Astrocyte of the hippocampus (primary cell): ENCODE data around the gene CUL1.

ENCODE experiments used
- DNase-seq: peaks from one replicate; pipeline ENCODE4 v3.0.0; 2011; ENCODE audit warnings: low read depth, low spot score

The CUL1 gene

DNA sequence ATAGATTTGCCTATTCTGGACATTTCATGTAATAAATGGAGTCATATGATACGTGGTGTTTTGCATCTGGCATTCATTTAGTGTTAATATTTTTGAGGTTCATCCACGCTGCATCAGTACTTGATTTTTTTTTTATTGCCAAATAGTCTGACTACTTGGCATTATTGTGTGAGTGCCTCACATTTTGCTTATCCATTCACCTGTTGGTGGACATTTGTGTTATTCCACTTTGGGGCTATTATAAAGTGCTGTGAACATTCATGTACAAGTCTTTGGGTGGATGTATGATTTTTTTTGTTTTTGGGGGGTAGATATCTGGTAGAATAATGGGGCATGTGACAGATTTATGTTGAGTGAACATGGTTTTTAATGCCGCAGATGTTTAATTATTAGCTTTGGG lies 19.7 kb downstream of the CUL1 start:
- no peak for DNase-seq

DNA sequence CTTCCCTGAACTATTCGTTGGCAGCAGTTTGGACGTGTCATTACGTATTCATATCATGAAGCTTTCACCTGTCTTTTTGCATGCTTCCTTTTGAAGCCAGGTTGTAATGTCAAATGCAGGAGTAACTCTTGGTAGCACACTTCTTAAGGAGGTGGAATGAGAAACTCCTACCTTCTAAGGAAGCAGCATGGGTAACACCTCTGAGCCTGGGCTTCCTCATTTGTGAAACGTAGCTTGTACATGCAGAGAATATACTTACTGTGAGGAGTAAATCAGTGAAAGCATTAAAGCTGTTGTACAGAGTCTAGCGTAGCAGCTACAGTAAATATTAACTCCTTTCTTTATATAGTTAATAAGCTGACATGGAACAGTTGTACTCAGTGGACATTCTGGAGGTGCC lies 21.1 kb downstream of the CUL1 start:
- no peak for DNase-seq

DNA sequence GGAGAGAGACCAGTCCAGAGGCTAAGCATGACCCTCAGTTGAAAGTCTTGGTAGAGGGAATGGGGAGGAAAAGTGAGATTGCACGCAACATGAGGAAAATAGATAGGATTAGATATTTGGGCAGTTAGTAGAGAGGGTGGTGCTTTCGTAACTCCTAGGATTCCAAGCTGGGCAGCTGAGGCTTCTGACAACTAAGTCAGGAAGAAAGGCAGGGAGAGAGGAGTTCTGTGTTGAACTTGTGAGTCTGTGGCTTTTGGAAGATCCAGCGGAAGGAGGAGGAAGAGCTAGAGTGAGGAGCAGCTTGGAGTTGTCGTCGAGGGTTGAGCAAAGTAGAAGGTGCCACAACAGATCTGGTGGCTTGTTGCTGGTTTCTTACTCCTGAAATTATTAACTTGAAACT lies 21.8 kb downstream of the CUL1 start:
- DNase-seq: no peak

DNA sequence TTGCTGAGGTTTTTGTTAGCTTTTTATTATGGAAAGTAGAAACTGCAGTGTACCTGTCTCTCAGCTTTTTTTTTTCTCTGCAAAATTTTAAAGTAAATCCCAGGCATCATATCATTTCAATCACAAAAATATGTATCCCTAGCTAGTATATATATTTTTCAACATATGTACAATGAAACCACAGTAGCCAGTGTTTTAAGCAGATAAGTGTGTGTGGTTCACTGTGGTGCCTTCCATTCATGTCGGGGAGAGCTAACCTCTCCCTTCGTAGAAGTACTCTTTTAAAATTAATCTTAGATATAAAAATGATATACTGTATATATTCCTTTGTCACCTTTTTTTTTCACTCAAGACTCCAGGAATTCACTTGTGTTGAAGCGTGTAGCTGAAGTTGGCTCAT lies 22.7 kb downstream of the CUL1 start:
- no peak for DNase-seq

DNA sequence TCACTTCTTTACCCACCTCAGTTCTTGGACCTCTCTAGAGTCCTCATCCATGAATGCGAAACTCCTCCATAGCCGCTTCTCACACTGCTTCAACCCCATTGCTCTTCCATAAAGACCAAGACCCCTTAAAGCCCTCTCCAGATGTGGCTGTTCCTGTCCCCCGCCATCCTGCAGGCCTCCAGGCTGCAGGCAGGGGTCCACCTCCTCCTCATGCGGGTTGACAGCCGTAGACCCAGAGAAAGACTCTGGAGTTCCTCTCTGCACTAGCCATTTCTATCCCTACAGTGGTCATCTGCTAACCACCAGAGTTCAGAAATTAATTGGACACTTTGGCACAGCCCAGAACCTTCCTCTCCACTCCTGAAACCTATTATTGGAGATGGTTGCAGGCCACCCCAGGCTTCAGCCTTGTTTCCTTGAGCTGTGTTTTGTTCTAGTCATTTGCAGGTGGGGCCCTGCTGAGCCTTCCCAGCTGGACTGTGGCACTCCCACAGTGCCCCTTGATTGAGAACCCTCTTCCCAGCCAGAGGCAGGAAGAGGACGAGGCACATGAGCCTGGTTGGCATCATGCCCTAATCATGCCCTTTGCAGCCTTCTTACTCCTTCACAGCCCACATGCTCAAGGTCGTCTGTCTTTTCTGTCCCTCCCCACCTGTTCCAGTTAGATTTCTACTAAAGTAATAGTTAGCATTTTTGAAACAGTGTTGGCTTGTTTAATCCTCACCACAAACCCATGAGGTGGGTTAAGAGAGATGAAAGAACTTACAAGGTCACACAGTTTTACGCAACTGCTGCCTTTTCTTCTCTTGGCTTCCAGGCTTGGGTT lies 23.9 kb downstream of the CUL1 start:
- no peak for DNase-seq

DNA sequence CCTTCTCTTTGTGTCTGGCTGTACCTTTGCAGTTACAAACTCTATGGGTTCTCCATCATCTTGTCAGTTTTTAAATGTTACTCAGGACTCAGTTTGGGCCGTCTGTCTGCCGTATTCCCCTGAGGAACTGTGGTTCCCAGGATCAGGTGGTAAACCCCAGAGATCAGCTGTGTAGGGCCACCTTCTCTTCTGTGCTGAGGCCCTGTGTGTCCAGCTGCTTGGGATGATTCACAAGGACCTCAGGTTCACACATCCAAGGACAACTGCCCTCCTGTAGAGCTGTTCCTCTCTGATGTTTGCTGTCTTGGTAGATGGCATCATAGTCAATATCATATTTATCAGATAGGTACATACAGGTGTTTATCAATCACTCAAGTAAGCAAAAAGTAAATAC lies 24.5 kb downstream of the CUL1 start:
- DNase-seq: no peak

DNA sequence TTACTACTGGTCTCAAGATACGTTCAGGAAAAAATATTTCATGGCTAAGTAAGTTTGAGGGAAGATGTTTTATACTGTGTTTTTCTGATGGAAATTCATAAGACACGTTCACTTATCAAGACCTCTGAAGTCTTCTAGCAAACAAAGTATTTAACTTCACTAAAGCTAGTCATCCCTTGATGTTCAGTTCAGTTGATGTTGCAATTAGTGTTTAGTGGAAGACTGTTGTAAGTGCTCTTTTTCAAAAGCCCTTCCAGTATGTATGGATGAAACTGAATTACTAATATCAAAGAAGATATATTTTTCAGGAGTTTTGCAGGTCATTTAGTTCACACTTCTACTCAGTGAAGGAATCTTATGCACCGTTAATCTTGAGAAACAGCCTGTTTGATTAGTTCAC lies 25.1 kb downstream of the CUL1 start:
- no peak for DNase-seq

DNA sequence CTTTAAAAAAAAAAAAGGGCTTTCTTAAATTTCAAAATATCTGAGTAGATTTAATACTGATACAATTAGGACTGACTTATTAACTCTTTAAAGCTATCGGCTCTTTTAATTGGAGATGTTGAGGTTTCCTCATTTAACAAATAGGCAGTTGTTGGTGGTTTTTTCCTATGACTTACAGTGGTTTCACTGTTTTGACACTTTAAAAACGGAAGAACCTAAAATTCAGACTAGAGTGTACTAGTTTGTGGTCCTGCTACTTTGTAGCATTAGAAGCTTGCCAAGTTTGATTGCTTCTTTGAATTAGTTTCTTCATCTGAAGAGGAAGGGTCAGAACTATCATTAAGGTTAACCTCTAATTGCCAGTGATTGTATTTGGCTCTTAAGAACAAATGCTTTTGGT lies 27.7 kb downstream of the CUL1 start:
- no peak for DNase-seq

DNA sequence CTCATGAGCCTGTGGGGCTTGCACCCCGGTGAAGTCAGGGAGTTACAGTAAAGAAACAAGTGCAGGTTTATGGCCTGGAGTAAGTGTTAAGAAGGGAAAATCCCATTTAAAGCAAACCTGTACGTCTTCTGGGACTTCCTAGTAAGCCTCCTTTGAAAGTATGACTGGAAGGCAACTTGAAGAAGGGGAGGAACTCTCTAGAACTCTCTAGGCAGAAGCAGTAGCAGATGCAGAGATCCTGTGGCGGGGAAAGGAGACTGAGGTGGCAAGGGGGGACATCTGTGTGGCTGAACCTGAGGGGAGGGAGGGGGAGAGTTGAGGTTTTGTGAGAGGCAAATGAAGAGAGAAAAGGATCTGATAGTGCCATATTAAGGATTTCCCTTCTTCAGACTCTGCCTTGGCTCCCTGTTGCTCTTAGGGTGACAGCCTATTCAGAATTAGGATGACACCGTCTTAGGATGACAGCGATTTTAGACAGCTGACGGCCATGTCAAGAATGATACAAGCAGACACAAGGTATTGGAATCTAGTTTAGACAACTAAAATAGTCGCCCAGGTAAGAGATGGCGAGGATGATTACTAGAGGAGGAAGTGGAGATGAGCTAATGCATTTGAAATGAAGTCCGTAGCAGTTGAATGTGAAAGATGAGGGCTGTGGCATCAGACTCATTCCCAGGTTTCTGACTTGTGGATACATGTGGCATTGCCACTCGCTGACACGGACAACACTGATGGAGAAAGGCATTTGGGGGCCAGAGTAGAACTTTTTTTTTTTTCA lies 29.0 kb downstream of the CUL1 start:
- DNase-seq: no peak

DNA sequence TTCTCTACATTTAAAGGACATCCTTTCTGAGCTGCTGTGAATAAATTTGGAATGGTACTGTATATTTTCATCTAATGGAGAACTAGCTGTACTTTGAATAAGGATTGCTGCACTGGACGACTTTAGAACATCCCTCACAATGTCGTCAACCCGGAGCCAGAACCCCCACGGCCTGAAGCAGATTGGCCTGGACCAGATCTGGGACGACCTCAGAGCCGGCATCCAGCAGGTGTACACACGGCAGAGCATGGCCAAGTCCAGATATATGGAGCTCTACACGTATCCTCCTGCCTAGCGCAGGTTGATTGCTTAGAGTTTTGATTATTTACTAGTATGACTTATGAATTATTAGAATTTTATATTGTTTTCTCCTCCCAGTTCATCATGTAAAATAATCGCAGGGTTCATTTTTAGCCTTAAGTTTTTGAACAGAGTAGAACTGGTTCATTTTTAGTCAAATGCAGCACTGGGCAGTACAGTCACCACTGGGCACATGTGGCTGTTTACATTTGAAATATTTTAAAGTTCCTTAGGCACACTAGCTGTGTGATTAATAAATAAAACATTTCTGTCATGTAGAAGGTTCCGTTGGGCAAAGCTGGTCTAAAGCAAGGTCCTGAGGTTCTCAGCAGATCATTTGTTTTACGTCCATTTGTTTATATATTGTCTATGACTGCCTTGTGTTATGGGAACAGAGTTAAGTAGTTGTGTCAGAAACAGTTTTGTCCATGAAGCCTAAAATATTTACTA lies 31.5 kb downstream of the CUL1 start:
- DNase-seq: peak; percentile 20

DNA sequence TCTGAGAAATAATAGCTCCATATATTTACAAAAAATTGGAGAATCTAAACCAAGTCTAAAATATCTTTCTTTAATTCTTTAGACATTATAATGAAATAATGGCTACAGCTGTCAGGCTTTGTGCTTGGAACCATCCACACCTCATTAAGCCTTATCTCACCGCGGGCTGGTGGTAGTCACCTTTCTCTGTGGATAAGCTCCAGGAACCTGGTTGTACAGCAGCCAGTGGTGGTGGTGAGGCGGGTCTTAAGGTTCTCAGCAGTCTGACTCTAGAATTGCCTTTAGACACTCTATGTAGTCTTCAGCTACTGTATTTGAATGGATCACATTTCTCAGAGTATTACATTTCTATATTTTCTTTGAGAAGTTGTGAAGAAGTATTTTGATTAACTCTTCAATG lies 34.2 kb downstream of the CUL1 start:
- DNase-seq: no peak

DNA sequence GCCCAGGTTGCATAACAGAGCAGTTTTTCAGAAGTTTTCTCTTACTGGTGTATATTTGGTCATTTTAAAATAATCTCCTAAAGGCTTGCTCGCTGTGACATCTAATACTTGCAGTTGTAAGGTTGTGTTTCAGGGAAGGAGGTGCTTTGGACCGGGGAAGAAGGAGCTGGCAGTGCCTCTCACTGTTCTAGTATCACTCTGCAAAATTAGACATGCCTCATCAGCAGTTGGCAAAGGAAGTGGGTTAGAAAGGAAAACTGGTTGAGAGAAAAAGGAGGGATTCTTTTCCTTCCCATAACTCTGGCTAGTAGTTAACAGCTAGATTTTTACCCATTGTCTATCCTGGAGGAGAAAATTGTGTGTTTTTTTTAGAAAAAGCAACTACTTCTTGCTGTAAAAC lies 34.8 kb downstream of the CUL1 start:
- peak; percentile 25 for DNase-seq

DNA sequence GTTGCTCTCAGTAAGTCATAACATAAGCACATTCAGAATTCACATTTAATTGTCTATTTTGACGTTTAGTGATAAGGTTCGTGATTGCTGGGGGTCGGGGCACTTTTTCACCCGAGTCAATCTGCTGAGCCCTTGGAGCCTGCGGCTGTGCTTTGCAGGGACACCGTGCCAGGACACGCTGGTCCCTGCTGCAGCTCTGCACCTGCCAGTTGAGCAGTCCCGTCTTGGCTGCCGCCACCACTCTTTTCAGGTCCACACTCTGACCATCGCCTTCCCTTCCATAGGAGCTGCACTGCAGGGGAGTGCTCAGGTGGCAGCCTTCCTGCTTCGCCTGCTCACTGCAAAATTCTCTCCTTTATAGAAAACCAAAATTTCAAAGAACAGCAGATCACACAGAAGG lies 36.4 kb downstream of the CUL1 start:
- DNase-seq: no peak

DNA sequence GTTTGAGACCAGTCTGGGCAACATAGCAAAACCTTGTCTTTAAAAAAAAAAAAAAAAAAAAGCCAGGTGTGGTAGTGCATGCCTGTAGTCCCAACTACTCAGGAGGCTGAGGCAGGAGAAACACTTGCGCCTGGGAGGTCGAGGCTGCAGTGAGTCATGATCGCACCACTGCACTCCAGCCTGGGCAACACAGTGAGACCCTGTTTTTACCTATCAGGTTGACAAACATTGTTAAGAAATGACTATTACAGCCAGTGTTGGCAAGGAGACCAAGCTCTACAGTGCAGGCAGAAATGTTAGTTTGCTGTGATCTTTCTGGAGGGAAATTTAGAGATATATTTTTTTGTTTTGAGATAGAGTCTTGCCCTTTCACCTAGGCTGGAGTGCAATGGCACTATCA lies 37.3 kb downstream of the CUL1 start:
- DNase-seq: no peak

DNA sequence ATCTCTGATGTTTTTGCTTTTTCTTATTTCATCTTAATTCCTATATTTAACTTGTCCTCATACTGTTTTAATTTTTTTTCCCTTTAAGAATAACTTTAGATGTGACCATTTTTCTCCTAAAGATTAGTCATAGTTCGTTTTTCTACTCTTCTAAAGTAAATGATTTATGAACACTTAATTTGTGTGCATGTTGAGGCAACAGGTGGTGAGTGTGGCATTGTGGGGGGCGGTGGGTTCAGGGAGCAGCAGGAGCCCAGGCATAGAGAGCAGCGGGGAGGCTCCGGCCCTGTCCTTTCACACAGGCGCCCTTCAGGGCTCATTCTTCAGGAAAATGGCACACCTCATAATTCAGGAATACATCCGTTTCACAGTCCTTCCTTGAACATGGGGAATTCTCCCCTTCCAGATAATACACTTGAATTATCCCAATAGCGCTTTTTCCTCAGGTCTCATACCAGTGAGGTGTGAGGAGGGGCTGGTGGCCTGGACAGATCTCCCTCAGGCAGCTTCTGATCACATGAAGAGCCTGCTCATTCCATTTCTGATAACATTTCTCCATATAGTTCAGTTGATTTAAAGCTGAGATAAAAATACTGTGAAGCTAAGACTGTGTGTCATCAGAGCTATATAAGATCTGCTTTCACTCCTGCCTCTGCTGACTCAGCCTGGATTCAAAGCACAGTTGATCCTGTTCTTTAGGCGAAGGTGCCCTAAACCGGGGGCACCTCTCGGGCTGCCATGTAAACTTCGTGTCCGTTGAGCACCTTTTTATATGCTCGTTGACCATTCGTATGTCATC lies 40.2 kb downstream of the CUL1 start:
- no peak for DNase-seq

DNA sequence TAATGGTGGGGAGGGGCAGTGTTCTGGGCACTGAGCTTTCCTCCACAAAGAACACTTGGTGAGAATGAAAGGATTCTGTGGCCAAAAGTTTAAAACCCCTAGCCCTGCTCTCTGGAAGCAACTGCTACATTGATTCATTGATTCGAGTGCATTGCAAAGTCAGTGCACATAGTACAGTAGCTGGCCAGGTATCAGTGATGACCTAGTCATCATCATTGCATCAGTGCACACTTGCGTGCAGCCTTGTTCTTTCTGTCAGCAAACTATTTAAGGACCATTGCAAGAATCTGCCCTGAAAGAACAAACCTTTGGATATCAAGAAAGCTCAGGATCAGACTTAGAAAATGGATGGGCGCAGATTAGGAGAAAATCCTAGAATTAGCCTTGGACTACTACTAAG lies 47.4 kb downstream of the CUL1 start:
- DNase-seq: peak; percentile 16

DNA sequence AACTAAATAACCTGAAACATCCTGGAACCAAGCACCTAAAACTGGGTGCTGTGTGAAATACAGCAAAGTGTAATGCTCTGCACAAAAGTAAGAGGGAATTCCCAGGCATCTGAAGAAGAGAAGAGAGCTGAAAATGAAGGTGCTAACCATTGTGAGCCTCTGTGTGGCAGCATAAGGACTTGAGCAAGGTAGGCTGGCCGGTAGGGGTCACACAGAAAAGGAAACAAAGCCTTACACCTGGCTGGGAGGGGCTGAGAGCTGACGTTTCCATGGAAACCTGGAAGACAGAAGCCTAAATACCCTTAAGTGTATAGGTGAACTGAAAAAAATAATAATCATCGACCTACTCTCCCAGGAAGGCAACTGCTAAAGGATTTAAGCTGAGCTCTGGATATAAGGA lies 48.6 kb downstream of the CUL1 start:
- DNase-seq: no peak

DNA sequence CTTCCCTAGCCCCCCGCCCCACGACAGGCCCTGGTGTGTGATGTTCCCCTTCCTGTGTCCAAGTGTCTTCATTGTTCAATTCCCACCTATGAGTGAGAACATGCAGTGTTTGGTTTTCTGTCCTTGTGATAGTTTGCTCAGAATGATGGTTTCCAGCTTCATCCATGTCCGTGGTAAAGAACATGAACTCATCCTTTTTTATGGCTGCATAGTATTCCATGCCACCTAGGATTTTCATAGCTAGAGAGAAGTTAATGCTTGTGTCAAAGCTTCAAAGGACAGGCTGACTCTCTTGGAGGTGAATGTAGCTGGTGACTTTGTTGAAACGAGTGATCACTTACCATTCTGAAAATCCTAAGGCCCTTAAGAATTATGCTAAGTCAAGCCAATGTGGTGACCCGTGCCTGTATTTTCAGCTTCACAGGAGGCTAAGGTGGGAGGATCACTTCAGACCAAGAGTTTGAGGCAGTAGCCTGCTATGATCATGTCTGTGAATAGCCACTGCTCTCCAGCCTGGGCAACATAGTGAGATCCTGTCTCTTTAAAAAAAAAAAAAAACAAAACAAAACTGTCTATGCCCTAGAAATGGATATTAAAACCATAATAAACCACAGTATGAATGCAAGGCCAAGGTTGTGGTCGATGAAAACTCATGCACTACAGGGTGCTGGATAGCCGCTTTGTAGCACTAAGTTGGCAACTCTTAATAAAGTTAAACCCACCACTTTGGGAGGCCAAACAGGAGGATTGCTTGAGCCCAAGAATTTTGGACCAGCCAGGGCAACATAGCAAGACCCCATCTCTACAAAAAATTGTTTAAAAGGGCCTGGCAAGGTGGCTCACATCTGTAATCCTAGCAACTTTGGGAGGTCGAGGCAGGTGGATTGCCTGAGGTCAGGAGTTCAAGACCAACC lies 52.0 kb downstream of the CUL1 start:
- DNase-seq: no peak

DNA sequence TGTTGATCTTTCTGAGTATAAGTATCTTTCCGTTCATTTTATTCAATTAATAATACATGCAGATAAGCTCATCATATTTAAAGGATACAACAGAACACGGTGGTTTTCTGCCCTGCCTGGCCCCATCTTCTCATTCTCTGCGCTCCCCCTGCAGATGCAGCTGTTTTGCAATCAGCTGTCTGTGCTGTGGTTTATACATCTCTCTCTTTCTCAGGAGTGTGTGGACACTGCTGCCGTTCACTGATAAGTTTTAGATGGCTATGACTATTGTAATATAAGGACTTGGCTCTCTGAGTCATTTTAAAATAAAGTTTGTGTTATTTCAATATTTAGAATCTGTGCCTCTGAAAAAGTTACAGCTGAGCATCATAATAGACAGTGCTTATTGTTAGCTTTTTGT lies 54.5 kb downstream of the CUL1 start:
- DNase-seq: no peak

DNA sequence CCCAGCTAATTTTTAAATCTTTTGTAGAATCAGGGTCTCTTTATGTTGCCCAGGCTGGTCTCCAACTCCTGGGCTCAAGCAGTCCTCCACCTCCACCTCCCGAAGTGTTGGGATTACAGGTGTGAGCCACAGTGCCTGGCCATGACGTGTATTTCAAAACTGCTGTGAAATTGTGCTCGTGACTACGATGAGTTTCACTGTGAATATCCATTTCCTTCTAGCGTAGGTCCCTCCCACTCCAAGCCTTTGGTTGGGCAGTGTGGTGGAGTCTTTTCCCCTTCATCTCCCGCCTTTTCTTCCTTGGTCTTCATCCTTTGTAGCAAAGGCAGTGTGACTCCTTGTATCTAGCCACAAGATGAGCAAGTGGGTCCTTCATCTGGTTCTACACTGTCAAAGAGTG lies 56.2 kb downstream of the CUL1 start:
- DNase-seq: no peak
